Activated CD4-positive, alpha-beta memory T cell treated with anti-CD3 and anti-CD28 coated beads for 36 hours (primary cell): ENCODE data around the gene IQCH. TPM values are rescaled to one million over a fixed set of nuclear protein-coding genes. Genes with fewer than 3 reads are reported as not detected.
A peak's percentile ranks its signal among the peaks of the same experiment; 100 is the strongest.

ENCODE experiments used
- CTCF ChIA-PET: fragments of 350-600 bp; sonication (Branson Sonifier 250); formaldehyde crosslinking; loops from one replicate; lab custom pipeline; 2021; ENCODE audit warnings: antibody characterized with exemption, inconsistent platforms; lab: Charles Lee
- POLR2A ChIA-PET: fragments of 350-600 bp; sonication (Branson Sonifier 250); formaldehyde crosslinking; loops from one replicate; lab custom pipeline; 2021; ENCODE audit warnings: antibody characterized with exemption; lab: Charles Lee
- DNase-seq: peaks from one replicate; pipeline ENCODE4 v3.0.0-alpha.2; 2020
- H3K27ac Mint-ChIP-seq: one replicate; pipeline ENCODE4 v1.8.0; 2021; ENCODE audit warnings: mixed read lengths
- H3K27me3 Mint-ChIP-seq: one replicate; pipeline ENCODE4 v1.8.0; 2021; ENCODE audit warnings: mixed read lengths
- H3K36me3 Mint-ChIP-seq: one replicate; pipeline ENCODE4 v1.8.0; 2021; ENCODE audit warnings: mixed read lengths
- H3K4me1 Mint-ChIP-seq: one replicate; pipeline ENCODE4 v1.8.0; 2021; ENCODE audit warnings: low read depth, mixed read lengths
- H3K4me3 Mint-ChIP-seq: one replicate; pipeline ENCODE4 v1.8.0; 2021; ENCODE audit warnings: mild to moderate bottlenecking, mixed read lengths
- H3K9me3 Mint-ChIP-seq: one replicate; pipeline ENCODE4 v1.8.0; 2021; ENCODE audit warnings: mixed read lengths
- intact Hi-C: fragments of 100-400 bp; cut with micrococcal nuclease; formaldehyde crosslinking; loops from one replicate; pipeline ENCODE4 v1.15.1; 2023
- total RNA-seq, 2 experiments: library from RNA; stranded (reverse); gene quantifications; one replicate each; pipeline ENCODE4 v1.2.3, GENCODE V29; 2021

Gene IQCH
- total RNA-seq, 2 experiments from 2014 or later = 1.6 to 2.8 TPM

- peak overlapping the region; percentile 88 for H3K27ac Mint-ChIP-seq
- H3K4me3 Mint-ChIP-seq = peak overlapping the region; percentile 85
- no peaks in the 10 kb centered on the region for H3K9me3 Mint-ChIP-seq
- no peak for DNase-seq
- ChIA-PET POLR2A (interaction anchor here (0.5 to 2.8 kb wide), 2 partner anchors 23 to 464 kb away, joined by 3 to 20 read pairs; partner anchors contain the start of gene MAP2K5), CTCF (interaction anchor here (1.0 to 1.8 kb wide), 2 partner anchors 63 to 315 kb away, joined by 4 to 5 read pairs; no protein-coding TSS in a partner anchor)
- intact Hi-C loops = loop anchor here (1.0 to 10.0 kb wide), 2 partner anchors 320 to 534 kb away; partner anchors contain the start of genes PIAS1 and RNU6-1
- H3K27me3 Mint-ChIP-seq = no peaks in the 10 kb centered on the region
- peaks cover 2% of the 10 kb centered on the region for H3K36me3 Mint-ChIP-seq
- H3K4me1 Mint-ChIP-seq = peaks cover 23% of the 10 kb centered on the region
Measured at GRCh38 chr15:67520321-67521028, 265.9 kb downstream of the IQCH start.

GRCh38 chr15:67521029-67521782, 266.6 kb downstream of the IQCH start, which contains the start of gene C15orf61:
TSS of gene C15orf61 (plus strand) at chr15:67521131. CDS start at chr15:67521249, 118 bp downstream.
- peaks cover 23% of the 10 kb centered on the region for H3K4me1 Mint-ChIP-seq
- intact Hi-C loops = loop anchor here (1.0 to 10.0 kb wide), 2 partner anchors 319 to 534 kb away; partner anchors contain the start of genes PIAS1 and RNU6-1
- DNase-seq = peak; percentile 92
- H3K27ac Mint-ChIP-seq = peak within 1 kb of the TSS; percentile 99
- POLR2A ChIA-PET = interaction anchor here (0.5 to 2.8 kb wide), 5 partner anchors 9 to 465 kb away, joined by 3 to 20 read pairs (median 5); partner anchors contain the start of gene MAP2K5
- CTCF ChIA-PET = interaction anchor here (1.0 to 1.8 kb wide), 3 partner anchors 63 to 316 kb away, joined by 3 to 5 read pairs (median 4); no protein-coding TSS in a partner anchor
- peaks cover 2% of the 10 kb centered on the region for H3K36me3 Mint-ChIP-seq
- H3K27me3 Mint-ChIP-seq = no peaks in the 10 kb centered on the region
- H3K9me3 Mint-ChIP-seq = no peaks in the 10 kb centered on the region
- peak within 1 kb of the TSS; percentile 96 for H3K4me3 Mint-ChIP-seq

- Mint-ChIP-seq H3K36me3 (peaks cover 2% of the 10 kb centered on the region), H3K9me3 (no peaks in the 10 kb centered on the region), H3K27ac (peak overlapping the region; percentile 99), H3K4me3 (peak overlapping the region; percentile 96), H3K4me1 (peaks cover 23% of the 10 kb centered on the region), H3K27me3 (no peaks in the 10 kb centered on the region)
- ChIA-PET POLR2A (interaction anchor here (1.0 to 2.8 kb wide), 4 partner anchors 8 to 319 kb away, joined by 3 to 20 read pairs (median 5); partner anchors contain the start of gene MAP2K5), CTCF (interaction anchor here (0.6 to 1.8 kb wide), 4 partner anchors 10 to 316 kb away, joined by 3 to 5 read pairs (median 4); no protein-coding TSS in a partner anchor)
- intact Hi-C loops = loop anchor here (1.0 to 10.0 kb wide), 3 partner anchors 17 to 533 kb away; partner anchors contain the start of genes PIAS1 and RNU6-1
- no peak for DNase-seq
Measured at GRCh38 chr15:67521783-67522568, 267.4 kb downstream of the IQCH start.

- Mint-ChIP-seq H3K9me3 (no peaks in the 10 kb centered on the region), H3K27ac (no peak overlapping the region), H3K4me3 (no peak overlapping the region), H3K27me3 (no peaks in the 10 kb centered on the region), H3K36me3 (no peaks in the 10 kb centered on the region), H3K4me1 (peaks cover 21% of the 10 kb centered on the region)
- intact Hi-C loops = loop anchor here (10.0 kb wide), 1 partner anchor 531 kb away; the partner anchor contains the start of gene PIAS1
- ChIA-PET POLR2A (interaction anchor here (1.1 kb wide), 1 partner anchor 19 kb away, joined by 3 read pairs; the partner anchor contains the start of gene MAP2K5), CTCF (interaction anchor here (1.5 kb wide), 1 partner anchor 9 kb away, joined by 3 read pairs; no protein-coding TSS in a partner anchor)
- DNase-seq = no peak
Measured at GRCh38 chr15:67523330-67523729, 268.7 kb downstream of the IQCH start.

- no peak for DNase-seq
- POLR2A ChIA-PET = no interaction called here
- H3K4me3 Mint-ChIP-seq = no peak overlapping the region
- H3K27ac Mint-ChIP-seq = no peak overlapping the region
- intact Hi-C loops = loop anchor here (10.0 kb wide), 1 partner anchor 531 kb away; the partner anchor contains the start of gene PIAS1
- peaks cover 21% of the 10 kb centered on the region for H3K4me1 Mint-ChIP-seq
- no peaks in the 10 kb centered on the region for H3K9me3 Mint-ChIP-seq
- H3K27me3 Mint-ChIP-seq = no peaks in the 10 kb centered on the region
- H3K36me3 Mint-ChIP-seq = no peaks in the 10 kb centered on the region
- CTCF ChIA-PET = interaction anchor here (1.0 to 1.5 kb wide), 2 partner anchors 10 to 313 kb away, joined by 3 to 5 read pairs; no protein-coding TSS in a partner anchor
Measured at GRCh38 chr15:67524235-67524634, 269.6 kb downstream of the IQCH start.

- no peak for DNase-seq
- no peak overlapping the region for H3K4me3 Mint-ChIP-seq
- no peak overlapping the region for H3K27ac Mint-ChIP-seq
- no peaks in the 10 kb centered on the region for H3K36me3 Mint-ChIP-seq
- H3K27me3 Mint-ChIP-seq = no peaks in the 10 kb centered on the region
- intact Hi-C loops = loop anchor here (10.0 kb wide), 1 partner anchor 526 kb away; the partner anchor contains the start of gene PIAS1
- no peaks in the 10 kb centered on the region for H3K9me3 Mint-ChIP-seq
- ChIA-PET POLR2A (no interaction called here), CTCF (interaction anchor here (0.6 kb wide), 1 partner anchor 71 kb away, joined by 4 read pairs; no protein-coding TSS in a partner anchor)
- peaks cover 12% of the 10 kb centered on the region for H3K4me1 Mint-ChIP-seq
Measured at GRCh38 chr15:67528513-67528912, 273.9 kb downstream of the IQCH start.

- no peak overlapping the region for H3K4me3 Mint-ChIP-seq
Measured at GRCh38 chr15:67531379-67531914, 276.9 kb downstream of the IQCH start.

GRCh38 chr15:67533873-67534272, 279.3 kb downstream of the IQCH start:
- ChIA-PET POLR2A (no interaction called here), CTCF (interaction anchor here (1.0 kb wide), 1 partner anchor 26 kb away, joined by 3 read pairs; no protein-coding TSS in a partner anchor)
- Mint-ChIP-seq H3K4me3 (no peak overlapping the region), H3K27me3 (no peaks in the 10 kb centered on the region), H3K27ac (no peak overlapping the region), H3K36me3 (no peaks in the 10 kb centered on the region), H3K4me1 (peaks cover 19% of the 10 kb centered on the region), H3K9me3 (no peaks in the 10 kb centered on the region)
- DNase-seq = no peak
- intact Hi-C loops = loop anchor here (10.0 kb wide), 3 partner anchors 231 to 1739 kb away; partner anchors contain the start of gene DENND4A

More at GRCh38 chr15:67531379-67531914, 276.9 kb downstream of the IQCH start:
- Mint-ChIP-seq H3K27me3 (no peaks in the 10 kb centered on the region), H3K9me3 (no peaks in the 10 kb centered on the region), H3K36me3 (no peaks in the 10 kb centered on the region), H3K4me1 (peaks cover 16% of the 10 kb centered on the region), H3K27ac (no peak overlapping the region)
- no peak for DNase-seq
- POLR2A ChIA-PET = interaction anchor here (0.7 to 1.6 kb wide), 2 partner anchors 9 to 11 kb away, joined by 3 to 4 read pairs; partner anchors contain the start of gene MAP2K5
- CTCF ChIA-PET = interaction anchor here (0.6 kb wide), 1 partner anchor 9 kb away, joined by 3 read pairs; no protein-coding TSS in a partner anchor
- intact Hi-C loops = loop anchor here (1.0 to 10.0 kb wide), 4 partner anchors 8 to 1737 kb away; partner anchors contain the start of gene DENND4A

- CTCF ChIA-PET = interaction anchor here (1.0 kb wide), 1 partner anchor 25 kb away, joined by 3 read pairs; no protein-coding TSS in a partner anchor
- Mint-ChIP-seq H3K9me3 (no peaks in the 10 kb centered on the region), H3K27me3 (no peaks in the 10 kb centered on the region), H3K27ac (no peak overlapping the region), H3K36me3 (no peaks in the 10 kb centered on the region), H3K4me3 (no peak overlapping the region), H3K4me1 (peaks cover 24% of the 10 kb centered on the region)
- no peak for DNase-seq
- intact Hi-C loops = loop anchor here (10.0 kb wide), 3 partner anchors 230 to 1740 kb away; partner anchors contain the start of gene DENND4A
- POLR2A ChIA-PET = no interaction called here
Measured at GRCh38 chr15:67534360-67534759, 279.8 kb downstream of the IQCH start.

- Mint-ChIP-seq H3K4me1 (peaks cover 26% of the 10 kb centered on the region), H3K9me3 (no peaks in the 10 kb centered on the region), H3K27ac (no peak overlapping the region), H3K36me3 (no peaks in the 10 kb centered on the region), H3K4me3 (no peak overlapping the region), H3K27me3 (no peaks in the 10 kb centered on the region)
- ChIA-PET POLR2A (interaction anchor here (1.0 kb wide), 1 partner anchor 16 kb away, joined by 3 read pairs; no protein-coding TSS in a partner anchor), CTCF (no interaction called here)
- intact Hi-C loops = loop anchor here (10.0 kb wide), 3 partner anchors 227 to 1743 kb away; partner anchors contain the start of gene DENND4A
- DNase-seq = no peak
Measured at GRCh38 chr15:67537771-67538170, 283.2 kb downstream of the IQCH start.
